DND-41 (cell line): Measurements from ENCODE around the gene IDUA.

ENCODE experiments used
- ATAC-seq: fragments of 200-7000 bp; cut with Tn5 transposase; 3 replicates; pipeline ENCODE4 v1.9.1; 2021; ENCODE audit warnings: low read depth; ENCODE audit not compliant: insufficient read depth
- DNase-seq: peaks from one replicate; pipeline ENCODE4 v3.0.0-alpha.2; 2020
- H2AFZ ChIP-seq: 2 replicates; pipeline ENCODE4 v1.6.0; 2012; ENCODE audit warnings: low read depth, low read length
- H3K27ac ChIP-seq: 2 replicates; pipeline ENCODE4 v1.5.1; 2012; ENCODE audit warnings: low read length, inconsistent platforms
- H3K27me3 ChIP-seq: fragments of 200-600 bp; sonication (generic); 2 replicates; pipeline ENCODE4 v1.6.0; 2012; ENCODE audit warnings: low read length, mild to moderate bottlenecking, inconsistent platforms; ENCODE audit not compliant: insufficient read depth, poor library complexity
- H3K36me3 ChIP-seq: 2 replicates; pipeline ENCODE4 v1.5.1; 2012; ENCODE audit warnings: low read length, inconsistent platforms; ENCODE audit not compliant: insufficient read depth
- H3K4me1 ChIP-seq: 2 replicates; pipeline ENCODE4 v1.5.1; 2012; ENCODE audit warnings: mild to moderate bottlenecking, low read length; ENCODE audit not compliant: insufficient read depth
- H3K4me2 ChIP-seq: 2 replicates; pipeline ENCODE4 v1.6.0; 2012; ENCODE audit warnings: mild to moderate bottlenecking, moderate library complexity, low read length, inconsistent platforms; ENCODE audit not compliant: insufficient read depth
- H3K4me3 ChIP-seq, 2 experiments: fragments of 200-600 bp in 1 of 2; shearing (Covaris generic) in 1 of 2; 2 replicates each; pipeline ENCODE4 v1.5.1; 2012 to 2016; ENCODE audit warnings: inconsistent platforms in 2 of 2, low read length in 2 of 2, mild to moderate bottlenecking in 2 of 2, low read depth in 1 of 2, moderate library complexity in 1 of 2
- H3K79me2 ChIP-seq: 2 replicates; pipeline ENCODE4 v1.6.0; 2012; ENCODE audit warnings: low read length, inconsistent platforms; ENCODE audit not compliant: insufficient read depth
- H3K9ac ChIP-seq: 2 replicates; pipeline ENCODE4 v1.6.0; 2012; ENCODE audit warnings: low read depth, mild to moderate bottlenecking, inconsistent platforms, low read length, moderate library complexity
- H3K9me3 ChIP-seq: 2 replicates; pipeline ENCODE4 v1.5.1; 2012; ENCODE audit warnings: low read length, moderate library complexity, mild to moderate bottlenecking, inconsistent platforms; ENCODE audit not compliant: insufficient read depth, severe bottlenecking
- H4K20me1 ChIP-seq: 2 replicates; pipeline ENCODE4 v1.6.0; 2012; ENCODE audit warnings: low read length; ENCODE audit not compliant: insufficient read depth
- CTCF ChIP-seq: IDR thresholded peaks from 2 replicates; pipeline ENCODE4 v1.5.1; 2012; ENCODE audit warnings: borderline replicate concordance, low read length, moderate library complexity, mild to moderate bottlenecking; ENCODE audit not compliant: poor library complexity, severe bottlenecking; ENCODE audit errors: extremely low read depth
- EZH2 ChIP-seq: IDR thresholded peaks from 3 replicates; pipeline ENCODE4 v1.6.1; 2012; ENCODE audit warnings: borderline replicate concordance, low read depth, mild to moderate bottlenecking, moderate library complexity, low read length, inconsistent platforms; ENCODE audit not compliant: severe bottlenecking

The IDUA gene

GRCh38 chr4:1026115-1026514 lies 39.3 kb downstream of the IDUA start:
- TF ChIP-seq EZH2: no peak
- no peak for TF ChIP-seq CTCF
- Histone ChIP-seq H3K27me3 (no peaks in the 10 kb centered on the region), H3K36me3 (no peaks in the 10 kb centered on the region), H3K4me3 (no peak overlapping the region), H2AFZ (no peak overlapping the region), H3K4me1 (no peaks in the 10 kb centered on the region), H3K27ac (no peak overlapping the region), H3K79me2 (no peaks in the 10 kb centered on the region), H3K4me2 (no peak overlapping the region), H3K9me3 (no peaks in the 10 kb centered on the region), H4K20me1 (no peaks in the 10 kb centered on the region; the same call in 1 of the 2 replicates), H3K9ac (no peak overlapping the region)
- ATAC-seq: peak; percentile 57; the same call in 1 of the 3 replicates
- DNase-seq: no peak

DNA sequence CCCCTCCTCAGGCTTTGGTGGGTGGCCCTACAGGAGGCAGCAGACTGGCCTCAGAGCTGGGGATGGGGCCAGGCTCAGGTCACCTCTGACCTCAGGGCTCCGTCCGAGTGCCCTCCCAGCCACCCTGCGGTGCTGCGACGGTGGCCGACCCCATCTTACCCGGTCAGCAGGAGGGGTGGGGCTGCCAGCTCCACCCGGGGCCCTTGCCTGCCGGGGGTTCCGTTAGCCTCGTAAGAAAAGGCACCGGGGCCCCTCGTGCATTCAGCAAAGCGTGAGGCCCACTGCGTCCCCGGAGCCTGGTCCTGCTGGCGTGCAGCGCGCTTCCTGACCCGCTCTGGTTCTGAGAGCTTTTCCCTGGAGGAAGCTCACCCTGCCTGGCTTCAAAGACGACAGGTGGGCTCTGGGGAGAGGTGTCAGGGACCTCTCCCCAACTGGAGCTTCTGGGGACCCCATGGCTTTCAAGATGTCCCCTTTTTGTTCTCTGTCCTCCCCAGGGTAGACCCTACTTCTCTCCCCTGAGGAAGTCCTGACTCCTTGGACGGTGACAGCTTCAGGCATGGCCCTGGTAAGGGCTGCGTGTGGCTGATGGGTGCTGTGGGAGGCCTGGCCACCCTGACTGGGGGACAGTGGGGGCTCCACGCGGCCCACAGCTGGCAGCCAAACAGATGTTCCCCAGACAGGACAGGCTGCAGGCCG lies 40.5 kb downstream of the IDUA start:
- ATAC-seq: no peak

DNA sequence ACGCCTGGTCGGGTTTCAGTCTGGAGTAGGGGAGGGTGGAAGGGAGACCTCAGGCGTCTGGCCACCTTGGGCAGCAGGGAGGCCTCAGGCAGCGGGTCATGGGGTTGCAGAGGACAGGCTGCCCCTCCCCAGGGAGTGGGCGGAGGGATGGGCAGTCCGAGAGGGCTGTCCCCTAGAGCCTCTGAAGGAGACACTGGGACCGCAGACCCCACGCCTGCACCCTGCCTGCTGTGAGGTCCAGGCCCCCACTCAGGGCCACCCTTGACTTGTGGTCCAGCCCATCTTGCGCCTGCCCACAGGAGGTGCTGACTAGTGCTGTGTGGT lies 41.0 kb downstream of the IDUA start:
- Histone ChIP-seq H3K27ac (no peak overlapping the region), H3K4me3 (no peak overlapping the region), H3K4me2 (no peak overlapping the region), H3K36me3 (no peaks in the 10 kb centered on the region), H3K9ac (no peak overlapping the region), H3K4me1 (no peaks in the 10 kb centered on the region), H2AFZ (no peak overlapping the region), H3K27me3 (no peaks in the 10 kb centered on the region), H4K20me1 (peaks cover 2% of the 10 kb centered on the region; the same call in 1 of the 2 replicates), H3K9me3 (no peaks in the 10 kb centered on the region), H3K79me2 (no peaks in the 10 kb centered on the region)
- TF ChIP-seq EZH2 (no peak), CTCF (no peak)
- ATAC-seq (no peak), DNase-seq (no peak)

More for the DNA sequence above, 40.5 kb downstream of the IDUA start:
- Histone ChIP-seq H3K4me3 (no peak overlapping the region), H2AFZ (no peak overlapping the region), H3K36me3 (no peaks in the 10 kb centered on the region), H3K9ac (no peak overlapping the region), H3K27ac (no peak overlapping the region), H3K27me3 (no peaks in the 10 kb centered on the region), H4K20me1 (no peaks in the 10 kb centered on the region; the same call in 1 of the 2 replicates), H3K4me1 (no peaks in the 10 kb centered on the region), H3K79me2 (no peaks in the 10 kb centered on the region), H3K4me2 (no peak overlapping the region), H3K9me3 (no peaks in the 10 kb centered on the region)
- no peak for DNase-seq
- TF ChIP-seq EZH2: no peak
- TF ChIP-seq CTCF: no peak
